ENCODE measurements around the gene A1CF.

GRCh38 chr10:50855461-50855860, 30.0 kb downstream of the A1CF start:
- TF ChIP-seq EZH2phosphoT487 (IDR thresholded peaks at IDR 0.05; ENCODE audit: insufficient read depth, low read depth) (no peak), EZH2 (IDR thresholded peaks at IDR 0.05; ENCODE audit: insufficient read depth, poor library complexity, severe bottlenecking) (no peak)

Measured in GM23248 (cell line).